DND-41 (cell line): Measurements from ENCODE around the gene THSD4.

Source experiments
- ATAC-seq: fragments of 200-7000 bp; cut with Tn5 transposase; 3 replicates; pipeline ENCODE4 v1.9.1; 2021; ENCODE audit warnings: low read depth; ENCODE audit not compliant: insufficient read depth
- DNase-seq: peaks from one replicate; pipeline ENCODE4 v3.0.0-alpha.2; 2020
- H2AFZ ChIP-seq: 2 replicates; pipeline ENCODE4 v1.6.0; 2012; ENCODE audit warnings: low read depth, low read length
- H3K27ac ChIP-seq: 2 replicates; pipeline ENCODE4 v1.5.1; 2012; ENCODE audit warnings: low read length, inconsistent platforms
- H3K27me3 ChIP-seq: fragments of 200-600 bp; sonication (generic); 2 replicates; pipeline ENCODE4 v1.6.0; 2012; ENCODE audit warnings: low read length, mild to moderate bottlenecking, inconsistent platforms; ENCODE audit not compliant: insufficient read depth, poor library complexity
- H3K36me3 ChIP-seq: 2 replicates; pipeline ENCODE4 v1.5.1; 2012; ENCODE audit warnings: low read length, inconsistent platforms; ENCODE audit not compliant: insufficient read depth
- H3K4me1 ChIP-seq: 2 replicates; pipeline ENCODE4 v1.5.1; 2012; ENCODE audit warnings: mild to moderate bottlenecking, low read length; ENCODE audit not compliant: insufficient read depth
- H3K4me2 ChIP-seq: 2 replicates; pipeline ENCODE4 v1.6.0; 2012; ENCODE audit warnings: mild to moderate bottlenecking, moderate library complexity, low read length, inconsistent platforms; ENCODE audit not compliant: insufficient read depth
- H3K4me3 ChIP-seq, 2 experiments: fragments of 200-600 bp in 1 of 2; shearing (Covaris generic) in 1 of 2; 2 replicates each; pipeline ENCODE4 v1.5.1; 2012 to 2016; ENCODE audit warnings: inconsistent platforms in 2 of 2, low read length in 2 of 2, mild to moderate bottlenecking in 2 of 2, low read depth in 1 of 2, moderate library complexity in 1 of 2
- H3K79me2 ChIP-seq: 2 replicates; pipeline ENCODE4 v1.6.0; 2012; ENCODE audit warnings: low read length, inconsistent platforms; ENCODE audit not compliant: insufficient read depth
- H3K9ac ChIP-seq: 2 replicates; pipeline ENCODE4 v1.6.0; 2012; ENCODE audit warnings: low read depth, mild to moderate bottlenecking, inconsistent platforms, low read length, moderate library complexity
- H3K9me3 ChIP-seq: 2 replicates; pipeline ENCODE4 v1.5.1; 2012; ENCODE audit warnings: low read length, moderate library complexity, mild to moderate bottlenecking, inconsistent platforms; ENCODE audit not compliant: insufficient read depth, severe bottlenecking
- H4K20me1 ChIP-seq: 2 replicates; pipeline ENCODE4 v1.6.0; 2012; ENCODE audit warnings: low read length; ENCODE audit not compliant: insufficient read depth
- CTCF ChIP-seq: IDR thresholded peaks from 2 replicates; pipeline ENCODE4 v1.5.1; 2012; ENCODE audit warnings: borderline replicate concordance, low read length, moderate library complexity, mild to moderate bottlenecking; ENCODE audit not compliant: poor library complexity, severe bottlenecking; ENCODE audit errors: extremely low read depth
- EZH2 ChIP-seq: IDR thresholded peaks from 3 replicates; pipeline ENCODE4 v1.6.1; 2012; ENCODE audit warnings: borderline replicate concordance, low read depth, mild to moderate bottlenecking, moderate library complexity, low read length, inconsistent platforms; ENCODE audit not compliant: severe bottlenecking

THSD4 gene

GRCh38 chr15:71390096-71390495 is 274.8 kb downstream of the THSD4 start:
- Histone ChIP-seq H3K4me2 (no peak overlapping the region), H3K4me1 (no peaks in the 10 kb centered on the region), H3K36me3 (no peaks in the 10 kb centered on the region), H3K27me3 (peaks cover 4% of the 10 kb centered on the region), H3K9ac (no peak overlapping the region), H3K79me2 (no peaks in the 10 kb centered on the region), H3K27ac (no peak overlapping the region), H3K4me3 (no peak overlapping the region), H4K20me1 (no peaks in the 10 kb centered on the region), H3K9me3 (no peaks in the 10 kb centered on the region), H2AFZ (no peak overlapping the region)
- ATAC-seq (no peak), DNase-seq (no peak)
- TF ChIP-seq CTCF (no peak), EZH2 (no peak)

- no peak overlapping the region for H3K4me3 ChIP-seq
- H3K9ac ChIP-seq = no peak overlapping the region
- H3K27me3 ChIP-seq = peaks cover 4% of the 10 kb centered on the region
- TF ChIP-seq EZH2 = no peak
- no peak for TF ChIP-seq CTCF
- DNase-seq (no peak), ATAC-seq (no peak)
- no peak overlapping the region for H3K27ac ChIP-seq
- no peaks in the 10 kb centered on the region for H3K79me2 ChIP-seq
- H3K9me3 ChIP-seq = no peaks in the 10 kb centered on the region
- H2AFZ ChIP-seq = no peak overlapping the region
- H3K36me3 ChIP-seq = no peaks in the 10 kb centered on the region
- no peak overlapping the region for H3K4me2 ChIP-seq
- H3K4me1 ChIP-seq = no peaks in the 10 kb centered on the region
- H4K20me1 ChIP-seq = 0 out of 2 replicates have a peak, but pooled peaks cover 3% of the 10 kb centered on the region
These were observed 276.3 kb downstream of the THSD4 start for GRCh38 chr15:71391421-71392088.

- H3K4me3 ChIP-seq = no peak overlapping the region
- H3K9me3 ChIP-seq = no peaks in the 10 kb centered on the region
- DNase-seq (no peak), ATAC-seq (no peak)
- H3K27me3 ChIP-seq = peaks cover 4% of the 10 kb centered on the region
- H4K20me1 ChIP-seq = 0 out of 2 replicates have a peak, but pooled peaks cover 3% of the 10 kb centered on the region
- no peaks in the 10 kb centered on the region for H3K36me3 ChIP-seq
- H3K4me2 ChIP-seq = no peak overlapping the region
- TF ChIP-seq EZH2 (no peak), CTCF (no peak)
- H2AFZ ChIP-seq = no peak overlapping the region
- no peaks in the 10 kb centered on the region for H3K4me1 ChIP-seq
- no peak overlapping the region for H3K27ac ChIP-seq
- H3K9ac ChIP-seq = no peak overlapping the region
- H3K79me2 ChIP-seq = no peaks in the 10 kb centered on the region
These were observed 277.6 kb downstream of the THSD4 start for GRCh38 chr15:71392861-71393283.
